Measurements from ENCODE around the gene SWAP70.

Gene SWAP70

GRCh38 chr11:9799886-9800285 is 136.0 kb downstream of the SWAP70 start:
- DNase-seq (ENCODE audit: low read depth): no peak
- no peak overlapping the region for H3K4me3 ChIP-seq (ENCODE audit: low read depth, low read length)
- in situ Hi-C loops (cut with HindIII; ENCODE audit: low sequenced_read_pairs): no loop called here
- no peak for TF ChIP-seq CTCF (IDR thresholded peaks at IDR 0.05; ENCODE audit: low read depth, low read length, missing control alignments)

- TF ChIP-seq CTCF (IDR thresholded peaks at IDR 0.05; ENCODE audit: low read depth, low read length, missing control alignments): no peak
- DNase-seq (ENCODE audit: low read depth): peak; percentile 75
- no peak overlapping the region for H3K4me3 ChIP-seq (ENCODE audit: low read depth, low read length)
- in situ Hi-C loops (cut with HindIII; ENCODE audit: low sequenced_read_pairs): no loop called here
Observed at GRCh38 chr11:9802291-9802861, 138.5 kb downstream of the SWAP70 start.
